ENCODE data around the gene KRT9.
"Not testable (repeated sequence)": the region's sequence is repeated elsewhere in the genome, so short reads cannot be mapped to it uniquely, and the experiment has no call there.

The KRT9 gene

DNA sequence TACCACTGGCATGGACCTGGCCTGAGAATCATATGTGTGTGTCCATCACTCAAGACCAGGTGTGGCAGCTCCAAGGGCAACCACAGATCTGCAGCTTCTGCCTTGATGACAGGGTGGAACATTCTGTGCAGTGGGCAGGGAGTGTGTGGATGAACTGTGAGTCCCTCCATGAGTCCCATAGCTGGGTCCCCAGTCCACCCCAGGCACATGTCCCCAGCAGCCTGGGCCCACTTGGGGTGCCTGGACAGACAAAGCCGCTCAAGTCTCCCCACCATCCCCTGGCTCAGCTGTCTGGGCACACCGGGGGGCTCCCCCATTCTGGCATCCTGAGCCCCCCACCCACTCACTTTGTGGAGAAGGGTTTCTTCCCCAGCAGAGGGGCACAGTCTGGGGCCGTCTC is 45.3 kb upstream of the KRT9 start:
- no peak overlapping the region for H3K27ac ChIP-seq
- TF ChIP-seq CTCF (conservative IDR thresholded peaks at IDR 0.05): no peak

- not testable (repeated sequence) for H3K27ac ChIP-seq
These were observed 44.6 kb upstream of the KRT9 start for GRCh38 chr17:41616486-41616885.

DNA sequence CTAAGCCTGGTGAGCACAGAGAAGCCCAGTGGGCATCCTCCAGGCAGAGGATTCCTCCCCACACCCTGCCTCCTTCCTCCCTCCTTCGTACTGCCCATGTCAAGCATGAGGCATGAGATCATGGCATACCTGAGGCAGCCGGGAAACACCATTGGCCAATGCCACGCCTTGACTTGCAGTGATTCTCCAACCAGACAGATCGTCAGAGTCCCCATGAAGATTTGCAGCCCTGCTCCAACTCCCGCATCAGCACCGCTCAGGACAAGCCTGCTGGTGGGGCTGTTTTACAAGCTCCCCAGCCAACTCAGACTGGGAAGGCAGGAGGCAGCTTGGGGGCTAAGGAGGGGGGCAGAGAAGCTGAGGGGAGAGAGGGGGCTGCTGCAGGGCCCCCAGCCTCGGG is 43.6 kb upstream of the KRT9 start:
- H3K27ac ChIP-seq: no peak overlapping the region
- no peak for TF ChIP-seq CTCF (conservative IDR thresholded peaks at IDR 0.05)

- H3K27ac ChIP-seq: not testable (repeated sequence)
These were observed 42.9 kb upstream of the KRT9 start for GRCh38 chr17:41614767-41615166.

GRCh38 chr17:41614098-41614497 is 42.2 kb upstream of the KRT9 start:
- TF ChIP-seq CTCF (conservative IDR thresholded peaks at IDR 0.05): no peak
- no peak overlapping the region for H3K27ac ChIP-seq

DNA sequence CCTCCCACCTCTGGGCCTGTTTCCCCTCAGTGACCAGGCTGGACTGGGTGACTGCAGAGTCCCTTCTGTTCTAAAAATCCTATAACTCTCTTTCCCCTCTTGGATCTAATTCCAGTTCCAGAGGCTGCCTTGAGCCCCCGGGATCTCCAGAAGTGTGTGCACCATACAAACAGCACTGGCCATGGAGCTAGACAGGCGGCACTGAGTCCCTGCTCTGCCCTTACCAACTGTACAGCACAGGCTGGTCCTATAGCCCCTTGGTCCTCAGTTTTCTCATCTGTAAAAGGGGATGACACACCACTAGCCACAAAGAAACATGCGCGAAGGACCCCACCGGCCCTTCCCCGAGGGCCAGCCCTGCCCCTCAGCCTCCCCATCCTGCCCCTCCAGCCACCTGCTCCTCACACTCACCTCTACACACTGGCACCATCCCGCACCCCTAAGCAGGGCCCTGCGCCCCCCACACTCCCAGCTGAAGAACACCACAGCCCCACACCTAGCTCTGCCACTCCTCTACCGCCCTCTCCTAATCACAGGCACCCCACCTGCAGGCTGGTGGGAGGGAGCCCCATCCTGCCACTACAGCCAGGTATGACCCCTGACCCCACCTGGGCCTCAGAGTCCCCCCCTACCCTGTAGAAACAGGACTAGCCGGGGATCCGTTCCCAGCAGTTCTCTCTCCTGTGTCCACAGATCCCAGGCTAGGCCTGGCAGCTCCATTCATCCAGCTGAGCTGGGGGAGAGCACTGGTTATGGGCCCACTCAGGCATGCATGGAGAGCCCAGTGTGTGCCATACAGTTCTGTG is 41.6 kb upstream of the KRT9 start:
- no peak overlapping the region for H3K27ac ChIP-seq
- TF ChIP-seq CTCF (conservative IDR thresholded peaks at IDR 0.05): no peak

GRCh38 chr17:41612376-41613160 is 40.7 kb upstream of the KRT9 start, which contains the start of gene KRT16:
Gene KRT16 (minus strand): TSS chr17:41612767. CDS start chr17:41612688, 79 bp downstream.
- not testable (repeated sequence) for H3K27ac ChIP-seq

GRCh38 chr17:41610965-41611640 is 39.2 kb upstream of the KRT9 start:
- TF ChIP-seq CTCF (conservative IDR thresholded peaks at IDR 0.05): no peak
- H3K27ac ChIP-seq: no peak overlapping the region

GRCh38 chr17:41610061-41610517 is 38.2 kb upstream of the KRT9 start:
- H3K27ac ChIP-seq: not testable (repeated sequence)

GRCh38 chr17:41606930-41607329 is 35.1 kb upstream of the KRT9 start:
- not testable (repeated sequence) for H3K27ac ChIP-seq
